WERI-Rb-1 (cell line): Measurements from ENCODE around the gene ME3.

ENCODE experiments used
- DNase-seq: peaks from one replicate; pipeline ENCODE4 v3.0.0-alpha.2; 2020
- H3K27ac ChIP-seq: fragments of 250-450 bp; sonication (Bioruptor Pico); 2 replicates; pipeline ENCODE4 v1.5.1; 2020; ENCODE audit warnings: mild to moderate bottlenecking, moderate library complexity
- H3K27me3 ChIP-seq: fragments of 250-450 bp; sonication (Bioruptor Pico); 2 replicates; pipeline ENCODE4 v1.5.1; 2021; ENCODE audit warnings: mild to moderate bottlenecking, low read depth, moderate library complexity; ENCODE audit not compliant: insufficient read depth, severe bottlenecking
- H3K36me3 ChIP-seq: fragments of 250-450 bp; sonication (Bioruptor Pico); 2 replicates; pipeline ENCODE4 v1.5.1; 2020; ENCODE audit warnings: mild to moderate bottlenecking, moderate library complexity
- H3K4me3 ChIP-seq: 2 replicates; pipeline ENCODE4 v1.5.1; 2011; ENCODE audit warnings: low read depth, mild to moderate bottlenecking, control low read depth, low read length
- H3K9me3 ChIP-seq: fragments of 250-450 bp; sonication (Bioruptor Pico); 2 replicates; pipeline ENCODE4 v1.5.1; 2021; ENCODE audit warnings: mild to moderate bottlenecking, moderate library complexity; ENCODE audit not compliant: severe bottlenecking
- TF ChIP-seq, protein P1 (sequence below): IDR thresholded peaks from 2 replicates; pipeline ENCODE4 v1.5.1; 2011; ENCODE audit warnings: low read depth, mild to moderate bottlenecking, control low read depth, inconsistent platforms, low read length

ME3 gene

DNA sequence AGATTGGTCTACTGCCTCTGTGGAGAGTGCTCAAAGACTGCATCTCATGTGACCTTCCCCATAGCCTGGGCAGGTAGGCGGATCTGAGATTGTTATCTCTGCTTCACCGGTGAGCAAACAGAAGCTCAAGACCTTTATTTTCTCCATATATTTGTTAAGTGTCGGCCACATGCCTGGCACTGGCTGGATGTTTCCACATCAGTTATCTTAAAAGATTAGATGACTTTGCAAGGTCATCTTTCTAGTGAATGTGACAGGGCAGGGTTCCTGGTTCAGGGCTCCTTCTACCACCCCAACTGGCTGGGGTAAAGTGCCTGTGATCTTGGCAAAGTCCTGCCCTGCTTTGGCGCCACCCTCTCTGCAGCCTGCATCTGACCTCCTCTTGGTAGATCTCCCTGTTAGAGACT lies 172.7 kb downstream of the ME3 start:
- TF ChIP-seq, protein P1, sequence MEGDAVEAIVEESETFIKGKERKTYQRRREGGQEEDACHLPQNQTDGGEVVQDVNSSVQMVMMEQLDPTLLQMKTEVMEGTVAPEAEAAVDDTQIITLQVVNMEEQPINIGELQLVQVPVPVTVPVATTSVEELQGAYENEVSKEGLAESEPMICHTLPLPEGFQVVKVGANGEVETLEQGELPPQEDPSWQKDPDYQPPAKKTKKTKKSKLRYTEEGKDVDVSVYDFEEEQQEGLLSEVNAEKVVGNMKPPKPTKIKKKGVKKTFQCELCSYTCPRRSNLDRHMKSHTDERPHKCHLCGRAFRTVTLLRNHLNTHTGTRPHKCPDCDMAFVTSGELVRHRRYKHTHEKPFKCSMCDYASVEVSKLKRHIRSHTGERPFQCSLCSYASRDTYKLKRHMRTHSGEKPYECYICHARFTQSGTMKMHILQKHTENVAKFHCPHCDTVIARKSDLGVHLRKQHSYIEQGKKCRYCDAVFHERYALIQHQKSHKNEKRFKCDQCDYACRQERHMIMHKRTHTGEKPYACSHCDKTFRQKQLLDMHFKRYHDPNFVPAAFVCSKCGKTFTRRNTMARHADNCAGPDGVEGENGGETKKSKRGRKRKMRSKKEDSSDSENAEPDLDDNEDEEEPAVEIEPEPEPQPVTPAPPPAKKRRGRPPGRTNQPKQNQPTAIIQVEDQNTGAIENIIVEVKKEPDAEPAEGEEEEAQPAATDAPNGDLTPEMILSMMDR, result no peak
- H3K27me3 ChIP-seq, result no peaks in the 10 kb centered on the region
- no peaks in the 10 kb centered on the region for H3K9me3 ChIP-seq
- no peak overlapping the region for H3K4me3 ChIP-seq
- no peak for DNase-seq
- H3K27ac ChIP-seq, result no peak overlapping the region
- peaks cover 30% of the 10 kb centered on the region for H3K36me3 ChIP-seq

DNA sequence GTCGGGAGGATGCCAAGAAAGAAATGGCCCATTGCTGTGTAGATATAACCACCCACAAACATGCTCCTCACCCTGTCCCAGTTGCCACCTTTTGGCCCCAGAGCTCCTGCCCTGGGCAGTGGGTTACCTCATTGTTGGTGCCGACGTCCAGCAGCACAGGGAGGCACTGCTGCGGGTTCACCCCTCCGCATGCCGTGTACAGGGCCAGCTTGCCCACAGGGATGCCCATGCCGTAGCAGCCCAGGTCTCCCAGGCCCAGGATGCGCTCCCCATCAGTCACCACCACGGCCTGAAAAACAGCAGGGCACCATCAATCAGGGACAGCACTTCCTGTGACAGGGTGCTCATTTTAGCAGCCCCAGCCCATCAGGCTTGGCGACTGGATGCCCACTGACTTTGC lies 174.6 kb downstream of the ME3 start:
- H3K4me3 ChIP-seq, result no peak overlapping the region
- no peak for DNase-seq
- peaks cover 35% of the 10 kb centered on the region for H3K36me3 ChIP-seq
- H3K27ac ChIP-seq, result no peak overlapping the region
- H3K27me3 ChIP-seq, result no peaks in the 10 kb centered on the region
- no peaks in the 10 kb centered on the region for H3K9me3 ChIP-seq
- TF ChIP-seq, protein P1, result no peak

DNA sequence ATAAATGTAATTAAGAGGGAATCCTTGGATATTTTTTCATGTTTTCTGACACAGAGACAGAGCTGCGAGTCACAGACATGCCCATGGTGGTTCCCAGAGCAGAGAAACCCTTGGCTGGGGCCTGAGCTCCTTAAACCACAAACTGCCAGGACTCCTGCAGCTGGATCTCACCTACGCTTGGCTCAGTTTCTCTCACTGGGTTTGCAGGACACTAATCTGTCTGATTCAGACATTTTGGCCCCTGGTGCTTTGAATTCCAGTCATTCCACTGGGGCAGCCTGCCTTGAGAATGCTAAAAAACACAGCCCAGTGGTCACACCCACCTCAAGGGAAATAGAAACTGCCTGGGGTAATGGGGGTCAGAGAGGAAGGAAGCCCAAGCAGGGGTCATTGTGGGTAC lies 175.1 kb downstream of the ME3 start:
- TF ChIP-seq, protein P1, result no peak
- Histone ChIP-seq H3K27me3 (no peaks in the 10 kb centered on the region), H3K36me3 (peaks cover 33% of the 10 kb centered on the region), H3K4me3 (no peak overlapping the region), H3K9me3 (no peaks in the 10 kb centered on the region), H3K27ac (no peak overlapping the region)
- no peak for DNase-seq

DNA sequence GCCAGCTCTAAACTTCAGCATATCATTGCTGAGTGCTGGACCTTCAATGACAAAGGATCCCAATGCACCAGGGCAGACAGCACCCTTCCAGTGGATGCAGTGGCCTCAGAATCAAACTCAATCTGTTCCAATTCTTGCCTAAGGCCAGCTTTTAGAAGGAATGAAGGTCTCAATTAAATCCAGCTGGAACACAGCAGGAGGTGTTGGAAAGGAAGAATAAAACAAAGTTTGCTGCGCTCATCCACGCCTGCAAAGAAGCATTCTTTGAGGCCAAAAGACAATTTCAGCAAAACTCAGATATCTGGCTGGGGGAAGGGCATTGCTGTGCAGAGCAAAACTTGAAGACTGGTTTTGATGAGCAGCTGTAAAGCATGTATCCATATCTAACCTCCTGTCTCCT lies 177.1 kb downstream of the ME3 start:
- Histone ChIP-seq H3K9me3 (no peaks in the 10 kb centered on the region), H3K4me3 (no peak overlapping the region), H3K36me3 (peaks cover 33% of the 10 kb centered on the region), H3K27me3 (no peaks in the 10 kb centered on the region), H3K27ac (no peak overlapping the region)
- DNase-seq, result no peak
- TF ChIP-seq, protein P1, result no peak

DNA sequence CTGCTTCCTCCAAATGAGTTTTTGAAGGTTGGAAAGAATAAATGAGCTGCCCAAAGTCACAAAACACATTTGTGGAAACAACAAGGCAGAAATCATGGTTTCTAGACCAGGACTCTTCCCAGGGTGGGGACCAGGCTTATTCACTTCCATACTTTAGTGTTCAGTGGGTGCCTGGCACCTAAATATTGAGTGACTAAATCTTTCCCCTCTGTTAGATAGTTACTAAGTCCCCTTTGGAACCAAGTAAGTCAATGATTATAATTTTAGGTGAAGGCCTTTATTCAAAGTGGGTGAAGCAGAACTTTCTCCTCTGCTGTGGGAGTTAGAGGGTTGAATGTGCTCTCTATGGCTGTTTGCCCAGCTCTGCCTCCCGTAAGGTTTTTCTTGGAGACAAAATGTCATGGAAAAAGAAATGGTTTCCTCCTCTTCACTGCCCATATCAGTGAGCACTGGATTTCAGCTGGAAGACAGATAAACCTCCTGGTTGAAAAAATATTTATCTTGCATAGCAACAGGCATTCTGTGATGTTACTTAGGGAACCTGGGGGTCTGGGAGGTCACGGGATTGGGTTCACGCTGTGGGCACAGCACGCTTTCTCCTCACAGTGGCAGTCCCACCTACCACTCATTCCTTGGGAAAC lies 179.9 kb downstream of the ME3 start:
- H3K4me3 ChIP-seq, result no peak overlapping the region
- H3K9me3 ChIP-seq, result no peaks in the 10 kb centered on the region
- peaks cover 28% of the 10 kb centered on the region for H3K36me3 ChIP-seq
- no peaks in the 10 kb centered on the region for H3K27me3 ChIP-seq
- H3K27ac ChIP-seq, result no peak overlapping the region
- no peak for DNase-seq
- TF ChIP-seq, protein P1, result no peak

DNA sequence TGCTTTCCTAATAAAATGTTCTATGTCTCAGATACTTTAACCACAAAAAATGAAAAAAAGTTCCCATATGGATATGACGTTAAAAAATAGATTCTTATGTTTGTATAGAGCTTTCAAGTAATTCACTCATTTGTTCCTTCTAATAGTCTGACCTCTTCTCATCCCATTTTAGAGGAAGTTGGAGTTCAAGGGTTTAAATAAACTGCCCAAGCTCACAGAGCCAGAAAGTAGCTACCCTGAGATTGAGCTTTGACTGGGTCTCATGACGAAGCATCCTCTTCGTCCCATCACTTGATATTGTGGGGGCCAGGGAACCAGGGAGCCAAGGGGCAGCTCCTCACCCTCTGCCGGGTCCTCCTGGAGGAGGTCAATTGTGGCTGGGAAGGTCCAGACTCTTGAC lies 181.4 kb downstream of the ME3 start:
- H3K9me3 ChIP-seq, result no peaks in the 10 kb centered on the region
- H3K27ac ChIP-seq, result no peak overlapping the region
- no peaks in the 10 kb centered on the region for H3K27me3 ChIP-seq
- DNase-seq, result no peak
- TF ChIP-seq, protein P1, result no peak
- peaks cover 20% of the 10 kb centered on the region for H3K36me3 ChIP-seq
- H3K4me3 ChIP-seq, result no peak overlapping the region
